Retinal pigment epithelial cell (primary cell): ENCODE data around the gene ARID3B.

Experiments
- DNase-seq: peaks from one replicate; pipeline ENCODE4 v3.0.0-alpha.2; 2010; ENCODE audit warnings: low read depth
- H3K4me3 ChIP-seq: 2 replicates; pipeline ENCODE4 v1.5.1; 2011; ENCODE audit warnings: mild to moderate bottlenecking, low read length, control low read depth, moderate library complexity
- CTCF ChIP-seq: conservative IDR thresholded peaks from 2 replicates; pipeline ENCODE4 v1.5.1; 2011; ENCODE audit warnings: low read depth, low read length, control low read depth, inconsistent platforms

Gene ARID3B

DNA sequence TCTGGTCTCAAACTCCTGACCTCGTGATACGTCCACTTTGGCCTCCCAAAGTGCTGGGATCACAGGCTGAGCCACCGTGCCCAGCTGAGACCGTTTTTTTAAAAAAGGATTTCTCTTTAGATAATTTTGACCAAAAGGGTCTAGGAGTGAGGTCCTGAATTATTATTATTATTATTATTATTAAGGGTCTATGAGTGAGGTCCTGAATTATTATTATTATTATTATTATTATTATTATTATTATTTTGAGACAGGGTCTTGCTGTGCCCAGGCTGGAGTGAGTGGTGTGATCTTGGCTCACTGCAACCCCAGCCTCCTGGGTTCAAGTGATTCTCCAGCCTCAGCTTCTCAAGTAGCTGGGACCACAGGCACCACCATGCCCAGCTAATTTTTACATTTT lies 20.6 kb upstream of the ARID3B start:
- TF ChIP-seq CTCF, result no peak
- no peak for DNase-seq
- no peak overlapping the region for H3K4me3 ChIP-seq

DNA sequence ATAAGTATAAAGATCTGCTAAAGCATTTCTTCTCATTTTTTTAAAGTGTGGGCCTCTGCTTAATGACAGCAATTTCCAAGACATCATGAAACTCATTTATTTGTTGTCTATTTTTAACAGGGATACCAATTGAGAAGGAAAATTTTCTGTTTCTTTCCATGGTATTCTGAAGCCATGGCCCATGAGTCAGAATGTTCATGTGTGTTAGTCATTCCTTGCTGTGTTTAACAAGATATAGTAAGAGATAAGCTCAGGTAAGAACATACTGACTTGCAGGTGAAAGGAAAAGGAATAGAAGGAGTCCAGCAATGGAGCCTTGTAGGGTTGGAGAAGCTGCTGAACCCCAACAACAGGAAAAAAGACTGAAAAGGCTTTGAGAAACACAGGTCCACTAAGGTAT lies 17.0 kb upstream of the ARID3B start:
- no peak for DNase-seq
- TF ChIP-seq CTCF, result no peak
- no peak overlapping the region for H3K4me3 ChIP-seq

GRCh38 chr15:74525309-74525708 lies 15.7 kb upstream of the ARID3B start:
- no peak for TF ChIP-seq CTCF
- H3K4me3 ChIP-seq, result no peak overlapping the region
- no peak for DNase-seq

- H3K4me3 ChIP-seq, result no peak overlapping the region
- no peak for TF ChIP-seq CTCF
- DNase-seq, result no peak
Observed at GRCh38 chr15:74525945-74526344, 15.1 kb upstream of the ARID3B start.

DNA sequence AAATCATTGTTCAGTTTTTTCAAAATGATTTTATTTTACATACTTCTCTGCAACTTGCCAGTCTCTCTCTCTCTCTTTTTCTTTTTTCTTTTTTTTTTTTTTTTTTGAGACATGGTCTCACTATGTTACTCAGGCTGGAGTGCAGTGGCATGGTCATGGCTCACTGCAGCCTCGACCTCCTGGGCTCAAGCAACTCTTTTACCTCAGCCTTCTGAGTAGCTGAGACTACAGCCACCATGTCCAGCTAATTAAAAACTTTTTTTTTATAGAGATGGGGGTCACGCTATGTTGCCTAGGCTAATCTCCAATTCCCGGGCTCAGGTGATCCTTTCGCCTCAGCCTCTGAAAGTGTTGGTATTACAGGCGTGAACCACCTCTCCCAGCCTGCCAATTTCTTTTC lies 12.1 kb upstream of the ARID3B start:
- DNase-seq, result no peak
- TF ChIP-seq CTCF, result no peak
- H3K4me3 ChIP-seq, result no peak overlapping the region

- no peak for DNase-seq
- TF ChIP-seq CTCF, result no peak
- no peak overlapping the region for H3K4me3 ChIP-seq
Observed at GRCh38 chr15:74529921-74530320, 11.1 kb upstream of the ARID3B start.

- TF ChIP-seq CTCF, result no peak
- DNase-seq, result no peak
- H3K4me3 ChIP-seq, result no peak overlapping the region
Observed at GRCh38 chr15:74530771-74531143, 10.3 kb upstream of the ARID3B start.
